RWPE2 (cell line): ENCODE data around the gene MRPL1.

ENCODE experiments used
- ATAC-seq: fragments of 200-7000 bp; cut with Tn5 transposase; 3 replicates; pipeline ENCODE4 v1.9.1; 2021; ENCODE audit warnings: low read depth
- DNase-seq: peaks from one replicate; pipeline ENCODE4 v3.0.0-alpha.2; 2020; ENCODE audit warnings: low spot score
- H3K27ac ChIP-seq: fragments of 450-650 bp; 2 replicates; pipeline ENCODE4 v1.5.1; 2017; ENCODE audit warnings: mild to moderate bottlenecking; ENCODE audit not compliant: poor library complexity, severe bottlenecking
- H3K27me3 ChIP-seq: fragments of 250-450 bp; sonication (Bioruptor Pico); 2 replicates; pipeline ENCODE4 v1.5.1; 2021; ENCODE audit warnings: mild to moderate bottlenecking, moderate library complexity; ENCODE audit not compliant: insufficient read depth, poor library complexity, severe bottlenecking
- H3K36me3 ChIP-seq: fragments of 250-450 bp; sonication (Bioruptor Pico); 2 replicates; pipeline ENCODE4 v1.5.1; 2020; ENCODE audit warnings: low read depth, mild to moderate bottlenecking, moderate library complexity
- H3K4me1 ChIP-seq: fragments of 250-450 bp; sonication (Bioruptor Pico); 2 replicates; pipeline ENCODE4 v1.5.1; 2021; ENCODE audit warnings: mild to moderate bottlenecking, moderate library complexity; ENCODE audit not compliant: insufficient read depth, poor library complexity, severe bottlenecking
- H3K4me3 ChIP-seq: fragments of 250-450 bp; sonication (Bioruptor Pico); 2 replicates; pipeline ENCODE4 v1.5.1; 2021; ENCODE audit warnings: mild to moderate bottlenecking, moderate library complexity; ENCODE audit not compliant: severe bottlenecking
- H3K9me3 ChIP-seq: fragments of 250-450 bp; sonication (Bioruptor Pico); 2 replicates; pipeline ENCODE4 v1.5.1; 2021; ENCODE audit warnings: mild to moderate bottlenecking, moderate library complexity; ENCODE audit not compliant: severe bottlenecking
- TF ChIP-seq, protein P1 (sequence below): fragments of 450-650 bp; IDR thresholded peaks from one replicate; pipeline ENCODE4 v1.5.1; 2017; ENCODE audit warnings: mild to moderate bottlenecking, moderate library complexity; ENCODE audit not compliant: poor library complexity, severe bottlenecking

MRPL1 gene

GRCh38 chr4:77917075-77917474 is 54.4 kb downstream of the MRPL1 start:
- H3K36me3 ChIP-seq = no peaks in the 10 kb centered on the region; the same call in 1 of the 2 replicates
- no peaks in the 10 kb centered on the region for H3K9me3 ChIP-seq
- H3K4me3 ChIP-seq = no peak overlapping the region
- H3K27ac ChIP-seq = no peak overlapping the region
- no peaks in the 10 kb centered on the region for H3K27me3 ChIP-seq
- TF ChIP-seq, protein P1, sequence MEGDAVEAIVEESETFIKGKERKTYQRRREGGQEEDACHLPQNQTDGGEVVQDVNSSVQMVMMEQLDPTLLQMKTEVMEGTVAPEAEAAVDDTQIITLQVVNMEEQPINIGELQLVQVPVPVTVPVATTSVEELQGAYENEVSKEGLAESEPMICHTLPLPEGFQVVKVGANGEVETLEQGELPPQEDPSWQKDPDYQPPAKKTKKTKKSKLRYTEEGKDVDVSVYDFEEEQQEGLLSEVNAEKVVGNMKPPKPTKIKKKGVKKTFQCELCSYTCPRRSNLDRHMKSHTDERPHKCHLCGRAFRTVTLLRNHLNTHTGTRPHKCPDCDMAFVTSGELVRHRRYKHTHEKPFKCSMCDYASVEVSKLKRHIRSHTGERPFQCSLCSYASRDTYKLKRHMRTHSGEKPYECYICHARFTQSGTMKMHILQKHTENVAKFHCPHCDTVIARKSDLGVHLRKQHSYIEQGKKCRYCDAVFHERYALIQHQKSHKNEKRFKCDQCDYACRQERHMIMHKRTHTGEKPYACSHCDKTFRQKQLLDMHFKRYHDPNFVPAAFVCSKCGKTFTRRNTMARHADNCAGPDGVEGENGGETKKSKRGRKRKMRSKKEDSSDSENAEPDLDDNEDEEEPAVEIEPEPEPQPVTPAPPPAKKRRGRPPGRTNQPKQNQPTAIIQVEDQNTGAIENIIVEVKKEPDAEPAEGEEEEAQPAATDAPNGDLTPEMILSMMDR = no peak
- peaks cover 38% of the 10 kb centered on the region for H3K4me1 ChIP-seq
- no peak for DNase-seq
- ATAC-seq = no peak

DNA sequence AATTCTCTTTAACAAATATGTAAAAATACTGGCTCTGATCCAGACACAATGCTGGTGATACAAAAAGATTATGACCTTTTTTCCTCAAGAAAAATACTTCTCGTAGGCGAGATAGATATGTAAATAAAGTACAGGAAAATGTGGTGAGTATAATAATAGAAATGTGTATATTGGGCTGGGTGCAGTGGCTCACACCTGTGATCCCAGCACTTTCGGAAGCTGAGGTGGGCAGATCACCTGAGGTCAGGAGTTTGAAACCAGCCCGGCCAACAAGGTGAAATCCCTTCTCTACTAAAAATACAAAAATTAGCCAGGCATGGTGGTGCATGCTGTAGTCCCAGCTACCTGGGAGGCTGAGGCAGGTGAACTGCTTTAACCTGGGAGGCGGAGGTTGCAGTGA is 55.0 kb downstream of the MRPL1 start:
- TF ChIP-seq, protein P1 = no peak
- no peaks in the 10 kb centered on the region; the same call in 1 of the 2 replicates for H3K36me3 ChIP-seq

DNA sequence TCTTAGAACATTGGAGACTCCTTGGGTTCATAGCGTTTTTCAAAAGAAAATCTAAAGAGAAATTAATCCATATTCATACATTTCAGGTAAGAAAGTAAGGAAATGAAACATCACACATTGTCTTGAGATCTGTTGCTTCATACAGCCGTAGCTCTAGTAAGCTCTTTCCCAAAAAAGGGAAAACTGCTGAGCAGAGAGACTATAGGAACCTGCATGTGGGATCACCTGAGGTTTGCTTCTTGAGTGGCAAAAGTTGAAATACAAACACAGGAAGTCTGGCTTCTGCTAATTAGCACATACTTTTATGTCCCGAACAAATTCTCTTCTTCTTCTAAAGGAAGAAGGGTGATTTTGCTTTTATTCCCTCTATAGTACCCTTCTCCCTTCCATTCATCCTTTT is 57.7 kb downstream of the MRPL1 start:
- Histone ChIP-seq H3K9me3 (no peaks in the 10 kb centered on the region), H3K4me3 (no peak overlapping the region), H3K36me3 (0 out of 2 replicates have a peak, but pooled peaks cover 5% of the 10 kb centered on the region), H3K27me3 (no peaks in the 10 kb centered on the region), H3K27ac (peak overlapping the region; percentile 95), H3K4me1 (peaks cover 49% of the 10 kb centered on the region)
- no peak for DNase-seq
- ATAC-seq = peak; percentile 28; the same call in 1 of the 3 replicates
- TF ChIP-seq, protein P1 = no peak

More for the DNA sequence above, 55.0 kb downstream of the MRPL1 start:
- no peak overlapping the region for H3K4me3 ChIP-seq
- DNase-seq (no peak), ATAC-seq (no peak)
- H3K4me1 ChIP-seq = peaks cover 43% of the 10 kb centered on the region
- H3K27ac ChIP-seq = no peak overlapping the region
- no peaks in the 10 kb centered on the region for H3K9me3 ChIP-seq
- H3K27me3 ChIP-seq = no peaks in the 10 kb centered on the region

GRCh38 chr4:77921701-77922100 is 59.1 kb downstream of the MRPL1 start:
- H3K27ac ChIP-seq = peak overlapping the region; percentile 95
- H3K4me3 ChIP-seq = no peak overlapping the region
- H3K36me3 ChIP-seq = 0 out of 2 replicates have a peak, but pooled peaks cover 5% of the 10 kb centered on the region
- TF ChIP-seq, protein P1 = no peak
- H3K27me3 ChIP-seq = no peaks in the 10 kb centered on the region
- peak; percentile 96 for ATAC-seq
- H3K9me3 ChIP-seq = no peaks in the 10 kb centered on the region
- DNase-seq = no peak
- H3K4me1 ChIP-seq = peaks cover 49% of the 10 kb centered on the region
